IPS-NIHi7 (cell line): ENCODE measurements around the gene GDPD2.

Source experiments
- DNase-seq: peaks from one replicate; pipeline ENCODE4 v3.0.0; 2012; ENCODE audit warnings: mixed read lengths; ENCODE audit errors: extremely low spot score

The GDPD2 gene

DNA sequence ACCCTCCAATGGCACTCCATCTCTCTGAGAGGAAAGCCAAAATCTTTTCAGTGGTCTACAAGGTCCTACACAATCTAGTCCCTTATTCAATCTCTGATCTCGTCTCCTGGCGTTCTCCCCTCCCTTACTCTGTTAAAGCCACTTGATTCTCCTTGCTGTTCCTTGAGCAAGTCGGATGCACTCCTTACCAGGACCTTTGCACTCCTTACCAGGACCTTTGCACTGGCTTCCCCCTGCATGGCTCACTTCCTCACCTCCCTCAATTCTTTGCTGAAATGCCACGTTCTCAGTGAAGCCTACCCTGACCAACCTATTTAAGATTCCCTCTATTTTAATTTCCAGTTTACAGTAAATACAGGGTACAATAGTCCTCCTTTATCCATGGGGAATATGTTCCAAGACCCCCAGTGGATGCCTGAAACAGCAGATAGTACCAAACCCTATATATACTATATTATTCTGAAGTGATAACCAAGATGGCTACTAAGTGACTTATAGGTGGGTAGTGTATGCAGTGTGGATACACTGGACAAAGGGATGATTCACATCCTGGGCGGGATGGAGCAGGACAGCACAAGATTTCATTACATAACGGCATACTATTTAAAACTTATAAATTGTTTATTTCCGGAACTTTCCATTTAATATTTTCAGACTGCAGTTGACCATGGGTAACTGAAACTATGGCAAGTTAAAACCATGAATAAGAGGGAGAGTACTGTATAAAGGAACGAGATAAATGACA, 15.0 kb downstream of the GDPD2 start:
- DNase-seq: no peak

DNA sequence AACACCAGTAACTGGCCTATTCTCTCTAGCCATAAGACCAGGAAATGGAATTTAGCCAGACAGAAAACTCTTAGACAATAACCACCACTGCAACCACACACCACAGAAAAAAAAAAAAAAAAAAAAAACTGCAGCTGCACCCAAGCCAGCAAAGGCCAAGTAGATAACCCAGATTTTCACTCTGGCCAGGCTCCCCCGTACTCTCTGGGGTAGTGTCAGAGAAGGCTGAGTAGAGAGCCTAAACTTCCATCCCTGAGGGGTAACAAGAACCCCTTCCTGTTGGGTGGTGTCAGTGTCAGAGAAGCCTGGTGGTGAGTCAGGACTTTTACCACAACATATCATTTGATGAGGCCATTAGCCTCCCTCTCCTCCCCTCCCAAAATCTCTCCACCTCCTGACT, 15.9 kb downstream of the GDPD2 start:
- DNase-seq: no peak

- no peak for DNase-seq
Observed at GRCh38 chrX:70442224-70442623, 19.1 kb downstream of the GDPD2 start.

GRCh38 chrX:70444326-70444945, 21.3 kb downstream of the GDPD2 start, which contains the start of gene DLG3:
Gene DLG3 (plus strand): TSS chrX:70444835. CDS start chrX:70445202, 367 bp downstream.
- no peak for DNase-seq

DNA sequence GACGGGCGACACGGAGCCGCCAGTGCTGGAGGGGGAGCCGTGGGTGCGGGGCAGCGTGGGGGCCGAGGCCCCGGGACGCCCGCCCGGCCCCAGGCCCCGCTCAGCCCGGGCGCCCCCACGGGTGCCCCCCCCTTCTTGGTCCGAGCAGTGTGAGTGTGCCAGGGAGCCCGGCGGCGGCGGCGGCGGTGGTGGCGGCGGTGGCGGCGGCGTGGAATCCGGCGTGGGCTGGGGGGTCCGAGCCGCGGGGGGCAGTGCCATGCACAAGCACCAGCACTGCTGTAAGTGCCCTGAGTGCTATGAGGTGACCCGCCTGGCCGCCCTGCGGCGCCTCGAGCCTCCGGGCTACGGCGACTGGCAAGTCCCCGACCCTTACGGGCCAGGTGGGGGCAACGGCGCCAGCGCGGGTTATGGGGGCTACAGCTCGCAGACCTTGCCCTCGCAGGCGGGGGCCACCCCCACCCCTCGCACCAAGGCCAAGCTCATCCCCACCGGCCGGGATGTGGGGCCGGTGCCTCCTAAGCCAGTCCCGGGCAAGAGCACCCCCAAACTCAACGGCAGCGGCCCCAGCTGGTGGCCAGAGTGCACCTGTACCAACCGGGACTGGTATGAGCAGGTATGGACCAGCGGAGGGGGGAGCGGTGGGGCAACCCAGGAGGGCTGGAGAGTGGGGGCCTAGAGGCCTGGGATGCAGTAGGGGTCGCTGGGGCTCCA, 22.0 kb downstream of the GDPD2 start:
- DNase-seq: no peak

DNA sequence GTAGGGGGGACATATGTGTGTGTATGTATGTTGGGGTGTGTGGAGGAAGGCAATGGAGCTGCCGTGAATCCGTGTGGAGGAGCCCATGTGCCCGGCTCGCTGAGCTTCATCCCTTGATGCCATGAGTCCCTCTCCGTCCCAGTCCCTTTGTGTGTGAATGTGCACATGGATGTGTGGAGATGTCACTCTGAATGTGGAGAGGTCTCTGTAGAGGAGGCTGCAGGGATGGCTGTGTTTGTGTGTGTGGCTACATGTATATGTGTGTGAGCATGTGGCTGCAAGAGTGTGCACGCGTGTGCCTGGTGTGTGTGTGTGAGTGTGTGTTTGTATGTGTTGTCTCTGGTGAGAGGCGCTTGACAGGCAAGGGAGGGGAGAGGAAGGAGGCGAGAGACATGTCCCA, 22.8 kb downstream of the GDPD2 start:
- no peak for DNase-seq

DNA sequence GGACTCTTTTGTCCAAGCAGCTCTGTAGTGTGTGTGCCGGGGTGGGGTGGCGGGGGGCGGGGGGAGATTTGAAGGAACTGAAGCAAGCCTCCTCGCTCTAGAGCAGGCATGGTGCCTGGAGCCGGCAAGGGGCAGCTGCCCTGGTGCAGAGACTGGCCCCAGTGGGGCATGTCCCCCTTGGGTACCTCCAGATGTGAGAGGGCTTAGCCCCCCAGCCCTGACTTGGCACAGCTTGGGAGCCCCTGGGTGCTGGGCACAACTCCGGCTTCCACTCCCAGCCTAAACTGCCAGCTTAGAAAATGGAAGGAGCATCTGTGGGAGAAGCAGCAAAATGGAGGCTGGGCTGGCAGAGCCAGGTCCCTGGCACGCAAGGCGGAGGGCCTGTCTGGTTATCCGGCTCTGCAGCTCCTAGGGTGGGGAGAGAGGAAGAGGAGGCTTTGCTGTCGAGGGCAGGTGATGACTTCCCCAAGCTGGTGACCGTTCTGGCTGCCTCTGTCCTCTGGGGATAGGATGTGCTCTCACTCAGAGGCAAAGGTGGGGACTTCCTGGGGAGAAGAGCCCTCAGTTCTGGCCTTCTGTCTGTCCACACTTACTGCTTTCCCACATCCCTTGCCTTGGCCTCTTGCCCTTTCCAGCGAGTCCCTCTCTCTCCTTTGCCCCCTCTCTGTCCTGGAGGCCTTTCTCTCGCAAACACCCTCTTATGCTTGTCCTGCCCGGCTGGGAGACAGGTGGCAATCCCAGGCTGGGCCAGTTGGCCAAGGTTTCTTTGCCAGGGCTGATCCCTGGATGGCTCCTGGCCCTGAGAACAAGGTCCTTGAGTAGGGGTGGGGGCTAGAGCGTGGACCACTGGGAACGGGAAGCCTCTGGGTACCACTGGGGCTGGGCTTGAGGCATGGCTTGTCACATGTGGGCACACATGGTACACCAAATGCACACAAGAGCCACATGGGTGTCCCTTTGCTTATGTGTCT, 23.6 kb downstream of the GDPD2 start:
- no peak for DNase-seq

GRCh38 chrX:70449457-70449966, 26.4 kb downstream of the GDPD2 start:
- DNase-seq: no peak

DNA sequence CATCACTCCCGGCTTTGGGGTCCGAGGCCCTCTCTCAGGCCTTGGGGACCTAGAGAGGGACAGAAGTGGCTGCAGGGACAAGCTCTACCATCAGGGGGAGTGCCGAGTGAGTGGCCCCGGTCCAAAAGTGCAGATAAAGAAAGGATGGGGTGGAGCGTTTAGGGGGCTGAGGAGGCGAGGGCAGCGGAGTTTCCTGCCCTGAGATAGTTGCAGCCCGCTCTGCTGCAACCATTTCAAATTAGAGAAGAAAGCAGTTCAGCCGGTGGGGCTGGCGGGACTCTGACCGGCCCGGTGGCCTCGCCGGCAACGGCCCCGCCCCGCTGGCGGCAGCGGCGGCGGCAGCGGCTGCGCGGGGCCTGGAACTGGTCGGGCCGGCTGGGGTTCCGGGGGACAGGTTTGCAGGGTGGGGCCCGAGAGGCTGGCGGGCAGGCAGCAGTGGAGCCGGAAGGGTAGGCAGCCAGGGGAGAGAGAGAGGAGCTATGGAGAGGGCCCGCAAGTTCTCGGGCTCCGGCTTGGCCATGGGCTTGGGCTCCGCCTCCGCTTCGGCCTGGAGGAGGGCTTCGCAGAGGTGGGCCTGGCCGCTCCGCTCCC, 29.1 kb downstream of the GDPD2 start:
- no peak for DNase-seq

GRCh38 chrX:70453024-70453618, 30.0 kb downstream of the GDPD2 start:
- no peak for DNase-seq

DNA sequence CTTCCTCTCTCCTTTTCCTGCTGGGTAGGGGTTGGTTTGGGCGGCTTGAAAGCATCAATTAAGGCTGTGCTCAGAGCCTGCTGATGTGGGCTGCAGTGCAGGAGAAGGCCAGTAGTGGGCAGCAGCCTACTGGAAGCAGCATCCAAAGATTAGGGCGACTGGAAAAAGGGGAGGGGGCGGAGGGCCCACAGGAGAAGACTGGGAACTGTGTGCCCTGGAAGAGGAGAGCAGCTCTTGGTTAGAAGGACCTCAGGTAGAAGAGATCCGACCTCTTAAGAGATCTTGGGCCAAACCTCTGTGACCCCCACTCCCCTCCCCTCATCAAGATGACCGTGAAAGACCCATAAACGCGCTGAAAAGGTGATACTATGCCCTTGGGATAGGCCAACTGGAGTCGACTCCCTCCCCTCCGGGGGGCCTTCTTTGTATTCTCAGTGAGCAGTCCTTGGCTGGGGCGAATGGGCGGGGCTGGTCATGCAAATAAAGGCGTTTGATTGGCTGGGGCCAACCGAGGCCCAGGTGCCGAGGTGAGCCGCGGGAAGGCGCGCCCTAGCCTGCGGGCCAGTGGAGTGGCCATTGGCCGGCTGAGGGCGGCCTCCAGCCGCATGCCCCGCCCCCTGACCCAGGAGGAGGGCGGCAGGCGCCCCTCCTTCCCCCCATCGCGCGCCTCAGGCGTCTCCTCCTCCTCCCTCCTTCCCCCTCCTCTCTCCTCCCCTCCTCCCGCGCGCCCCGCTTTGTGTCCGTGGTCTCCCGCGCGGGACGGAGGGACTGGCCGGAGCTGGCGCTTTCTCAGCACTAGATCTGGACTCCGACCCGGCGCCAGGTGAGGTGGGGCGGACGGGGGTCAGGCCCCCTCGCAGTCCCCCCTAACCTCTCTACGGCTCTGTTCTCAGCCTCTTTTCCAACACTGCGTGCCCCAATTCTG, 31.6 kb downstream of the GDPD2 start:
- DNase-seq: peak; percentile 91

DNA sequence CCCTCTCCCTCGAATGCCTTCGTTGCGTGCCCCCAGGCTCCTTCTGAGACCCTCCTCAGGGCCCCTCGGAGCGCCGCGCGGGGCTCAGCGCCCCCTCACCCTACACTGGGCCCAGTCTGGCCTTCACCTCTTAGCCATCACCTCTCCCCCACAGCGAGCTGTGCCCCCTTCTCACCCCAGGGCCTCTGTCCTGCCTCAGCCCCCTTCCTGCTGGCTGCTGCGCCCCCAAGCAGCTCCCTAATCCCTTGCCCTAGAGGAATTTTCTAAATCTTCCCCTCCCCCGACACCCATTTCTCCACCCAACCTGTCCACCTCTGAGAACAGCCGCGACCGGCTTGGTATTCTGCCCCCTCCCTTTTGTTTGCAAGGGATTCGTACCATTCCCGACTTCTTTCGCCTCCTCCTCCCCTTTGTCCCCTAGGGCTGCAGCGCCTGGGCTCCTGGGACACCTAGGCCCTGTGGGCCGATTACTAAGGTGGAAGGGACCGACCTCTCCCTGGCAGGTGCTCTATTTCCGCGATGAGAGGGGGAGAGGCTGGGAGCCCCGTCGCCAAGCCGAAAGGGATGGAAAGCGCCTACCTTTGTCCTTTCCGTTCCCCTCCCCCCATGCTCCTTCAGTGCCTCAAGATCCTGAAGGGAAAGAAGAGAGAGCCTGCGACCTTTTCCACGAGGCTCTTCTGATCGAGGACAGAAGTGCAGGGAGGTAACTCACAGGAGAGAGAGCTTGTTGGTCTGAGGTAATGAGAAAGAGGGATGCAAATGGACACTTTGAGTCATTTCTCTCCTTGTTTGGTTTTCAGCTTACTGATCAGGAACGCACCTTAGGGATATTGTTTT, 32.5 kb downstream of the GDPD2 start:
- peak; percentile 20 for DNase-seq

- no peak for DNase-seq
Observed at GRCh38 chrX:70456256-70456655, 33.1 kb downstream of the GDPD2 start.

DNA sequence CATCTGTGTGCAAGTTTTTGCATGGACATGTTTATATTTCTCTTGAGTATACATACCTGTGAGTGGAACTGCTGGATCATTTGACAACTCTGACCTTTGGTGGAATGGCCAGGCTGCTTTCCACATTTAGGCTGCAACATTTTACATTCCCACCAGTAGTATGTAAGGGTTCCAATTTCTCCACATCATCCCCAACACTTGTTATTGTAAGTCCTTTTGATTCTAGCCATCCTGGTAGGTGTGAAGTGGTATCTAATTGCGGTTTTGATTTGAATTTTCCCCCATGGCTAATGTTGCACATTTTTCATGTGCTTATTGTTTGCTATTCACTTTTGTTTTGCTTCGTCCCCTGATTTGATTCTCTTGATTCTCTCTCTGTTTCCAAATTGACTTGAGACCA, 37.9 kb downstream of the GDPD2 start:
- no peak for DNase-seq

- DNase-seq: no peak
Observed at GRCh38 chrX:70464051-70464450, 40.9 kb downstream of the GDPD2 start.

DNA sequence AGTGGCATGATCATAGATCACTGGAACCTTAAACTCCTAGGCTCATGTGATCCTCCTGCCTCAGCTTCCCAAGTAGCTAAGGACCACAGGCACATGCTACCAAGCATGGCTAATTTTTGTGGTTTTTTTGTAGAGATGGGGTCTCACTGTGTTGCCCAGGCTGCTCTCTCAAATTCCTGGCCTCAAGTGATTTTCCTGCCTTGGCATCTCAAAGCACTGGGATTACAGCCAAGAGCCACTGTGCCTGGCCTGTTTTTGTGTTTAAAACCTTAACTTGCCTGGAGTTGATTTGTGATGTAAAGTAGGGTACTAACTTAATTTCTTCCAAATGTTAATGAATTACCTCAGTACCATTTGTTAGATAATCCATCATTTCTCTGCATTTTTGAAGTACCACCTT, 43.9 kb downstream of the GDPD2 start:
- DNase-seq: no peak

DNA sequence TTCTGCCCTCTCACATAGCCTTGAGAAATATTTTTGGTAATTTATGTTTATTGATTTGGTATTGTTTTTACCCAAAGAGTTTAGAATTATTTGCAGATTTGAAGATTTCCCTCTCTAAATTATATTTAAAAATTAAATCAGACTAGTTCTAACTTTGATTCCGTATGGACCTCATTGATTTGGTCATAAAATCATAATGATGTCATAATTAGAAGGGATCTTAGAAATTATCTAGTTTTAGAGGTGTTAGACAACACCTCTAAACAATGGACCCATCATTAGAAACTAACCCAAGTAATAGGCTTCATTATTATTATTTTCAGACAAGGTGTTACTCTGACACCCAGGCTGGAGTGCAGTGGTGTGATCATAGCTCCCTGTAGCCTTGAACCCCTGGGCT, 45.6 kb downstream of the GDPD2 start:
- no peak for DNase-seq

GRCh38 chrX:70470850-70471289, 47.8 kb downstream of the GDPD2 start:
- no peak for DNase-seq
